SH-SY5Y (cell line): ENCODE measurements around the gene NGEF.

ENCODE experiments used
- GATA2 ChIP-seq: IDR thresholded peaks from 2 replicates; pipeline ENCODE4 v1.6.1; 2011; ENCODE audit warnings: mild to moderate bottlenecking, low read depth, low read length
- GATA3 ChIP-seq: IDR thresholded peaks from 2 replicates; pipeline ENCODE4 v1.6.1; 2011; ENCODE audit warnings: low read depth, mild to moderate bottlenecking, low read length, moderate library complexity

GRCh38 chr2:233034091-233034882, 21.2 kb upstream of the NGEF start:
- no peak for TF ChIP-seq GATA3
- no peak for TF ChIP-seq GATA2
